GM12864 (cell line): ENCODE data around the gene NENF.

ENCODE experiments used
- DNase-seq: peaks from one replicate; pipeline ENCODE4 v3.0.0-alpha.2; 2011; ENCODE audit warnings: low read depth
- H3K4me3 ChIP-seq: 2 replicates; pipeline ENCODE4 v1.5.1; 2011; ENCODE audit warnings: mild to moderate bottlenecking, low read depth, low read length, control low read depth
- TF ChIP-seq, protein P1 (sequence below): IDR thresholded peaks from 2 replicates; pipeline ENCODE4 v1.5.1; 2011; ENCODE audit warnings: low read depth, mild to moderate bottlenecking, moderate library complexity, low read length, control low read depth, inconsistent platforms; ENCODE audit errors: missing control alignments

Gene NENF

DNA sequence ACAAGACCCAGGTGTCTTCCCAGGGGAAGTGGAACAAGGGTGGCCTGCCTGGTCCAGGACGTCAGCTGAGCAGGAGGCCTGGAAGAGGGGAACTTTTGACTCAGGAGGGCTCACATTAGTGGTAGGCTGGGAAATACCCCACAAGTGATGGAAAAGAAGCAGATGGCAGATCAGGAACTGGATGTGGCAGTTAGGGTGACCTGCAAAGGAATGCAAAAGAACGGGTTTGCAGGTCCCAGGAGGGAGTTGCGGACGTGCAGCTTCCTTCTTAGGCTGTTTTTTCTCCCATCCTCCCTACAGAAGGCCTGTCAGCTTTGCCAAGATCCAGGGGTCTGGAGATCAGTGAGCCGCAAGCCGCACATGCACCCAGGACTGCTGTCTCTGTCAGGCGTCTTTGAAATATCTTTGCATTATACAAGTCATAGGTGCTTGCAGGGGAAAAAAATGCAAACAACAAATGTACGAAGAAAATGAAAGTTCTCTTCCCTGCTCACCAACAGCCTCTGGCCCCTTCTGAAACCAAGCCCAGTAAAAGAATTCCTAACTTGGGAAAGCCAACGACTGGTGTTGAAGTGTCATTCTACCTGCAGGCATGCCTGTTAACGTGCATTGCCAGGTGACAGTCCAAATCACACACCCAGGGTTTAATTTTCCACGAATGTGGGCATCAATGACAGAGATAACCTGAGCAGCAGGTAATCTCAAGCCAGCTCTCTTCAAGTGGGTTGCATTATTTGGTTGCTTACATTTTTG, 34.4 kb downstream of the NENF start:
- H3K4me3 ChIP-seq: no peak overlapping the region
- TF ChIP-seq, protein P1, sequence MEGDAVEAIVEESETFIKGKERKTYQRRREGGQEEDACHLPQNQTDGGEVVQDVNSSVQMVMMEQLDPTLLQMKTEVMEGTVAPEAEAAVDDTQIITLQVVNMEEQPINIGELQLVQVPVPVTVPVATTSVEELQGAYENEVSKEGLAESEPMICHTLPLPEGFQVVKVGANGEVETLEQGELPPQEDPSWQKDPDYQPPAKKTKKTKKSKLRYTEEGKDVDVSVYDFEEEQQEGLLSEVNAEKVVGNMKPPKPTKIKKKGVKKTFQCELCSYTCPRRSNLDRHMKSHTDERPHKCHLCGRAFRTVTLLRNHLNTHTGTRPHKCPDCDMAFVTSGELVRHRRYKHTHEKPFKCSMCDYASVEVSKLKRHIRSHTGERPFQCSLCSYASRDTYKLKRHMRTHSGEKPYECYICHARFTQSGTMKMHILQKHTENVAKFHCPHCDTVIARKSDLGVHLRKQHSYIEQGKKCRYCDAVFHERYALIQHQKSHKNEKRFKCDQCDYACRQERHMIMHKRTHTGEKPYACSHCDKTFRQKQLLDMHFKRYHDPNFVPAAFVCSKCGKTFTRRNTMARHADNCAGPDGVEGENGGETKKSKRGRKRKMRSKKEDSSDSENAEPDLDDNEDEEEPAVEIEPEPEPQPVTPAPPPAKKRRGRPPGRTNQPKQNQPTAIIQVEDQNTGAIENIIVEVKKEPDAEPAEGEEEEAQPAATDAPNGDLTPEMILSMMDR: no peak
- no peak for DNase-seq

DNA sequence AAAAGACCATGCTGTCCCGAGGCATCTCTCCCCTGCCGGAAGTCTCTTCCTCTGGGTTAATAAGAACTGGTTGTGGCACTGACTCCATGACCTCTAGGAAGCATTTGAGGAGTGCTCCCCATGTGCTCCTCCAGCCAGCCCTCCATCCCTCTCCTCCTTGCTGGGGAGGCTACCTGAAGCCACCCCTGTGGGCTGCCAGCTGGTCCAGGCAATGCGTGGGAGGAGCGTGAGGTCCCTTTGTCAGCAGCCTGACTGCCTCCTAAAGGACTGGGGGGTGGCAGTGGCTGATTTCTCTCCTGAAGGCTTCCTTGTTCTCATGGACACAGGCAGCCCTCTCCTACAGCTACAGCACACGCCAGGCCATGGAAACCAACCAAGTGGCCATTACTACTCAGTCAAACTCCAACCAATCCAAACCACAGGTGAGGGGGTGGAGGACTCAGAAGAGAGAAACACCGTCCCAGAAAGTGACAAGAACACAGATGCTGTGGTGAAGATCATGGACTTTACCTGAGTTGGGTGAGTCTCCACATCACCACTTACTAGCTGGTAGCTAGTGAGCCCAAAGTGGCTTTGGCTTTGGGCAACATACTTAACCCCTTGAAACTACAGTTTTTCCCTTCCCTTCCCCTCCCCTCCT, 35.2 kb downstream of the NENF start:
- no peak overlapping the region for H3K4me3 ChIP-seq
- no peak for DNase-seq
- TF ChIP-seq, protein P1: no peak

DNA sequence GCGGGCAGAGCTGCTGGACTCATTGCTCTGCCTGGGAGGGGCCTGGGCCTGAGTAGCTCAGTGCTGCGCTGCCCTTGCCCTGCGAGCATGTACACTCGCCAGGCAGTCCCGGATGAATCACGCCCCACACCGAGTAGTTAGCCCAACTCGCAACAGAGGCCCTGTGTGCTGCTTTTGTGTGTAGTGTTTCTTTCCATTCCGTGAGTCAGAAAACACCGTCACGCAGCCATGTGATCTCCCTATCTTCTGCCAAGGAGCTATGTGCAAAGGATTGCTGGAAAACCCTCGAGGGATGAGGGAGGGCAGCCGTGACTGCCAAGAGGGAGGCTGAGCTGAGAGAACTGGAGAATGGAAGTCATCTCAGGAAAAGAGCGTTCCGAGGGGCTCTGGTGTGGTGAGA, 37.3 kb downstream of the NENF start:
- no peak overlapping the region for H3K4me3 ChIP-seq
- TF ChIP-seq, protein P1: no peak
- no peak for DNase-seq

DNA sequence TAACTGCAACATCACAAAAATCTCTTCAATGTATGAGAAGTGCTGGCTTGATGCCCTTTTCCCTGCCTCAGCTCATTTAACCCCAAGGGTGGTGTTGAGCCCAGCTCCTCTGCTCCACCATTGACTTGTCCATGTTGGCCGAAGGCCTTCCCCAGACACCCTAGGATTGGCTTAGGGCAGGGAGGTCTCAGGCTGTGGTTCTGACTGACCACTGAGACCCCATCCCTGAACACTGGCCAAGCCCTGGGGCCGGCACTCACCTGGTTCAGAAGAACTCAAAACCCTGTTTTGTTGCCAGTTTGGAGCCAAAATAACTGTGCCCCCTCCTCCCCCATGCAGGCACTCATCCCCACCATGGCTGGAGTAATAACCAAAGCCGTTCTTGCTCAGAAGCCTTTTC, 38.6 kb downstream of the NENF start:
- H3K4me3 ChIP-seq: no peak overlapping the region
- DNase-seq: no peak
- TF ChIP-seq, protein P1: no peak

DNA sequence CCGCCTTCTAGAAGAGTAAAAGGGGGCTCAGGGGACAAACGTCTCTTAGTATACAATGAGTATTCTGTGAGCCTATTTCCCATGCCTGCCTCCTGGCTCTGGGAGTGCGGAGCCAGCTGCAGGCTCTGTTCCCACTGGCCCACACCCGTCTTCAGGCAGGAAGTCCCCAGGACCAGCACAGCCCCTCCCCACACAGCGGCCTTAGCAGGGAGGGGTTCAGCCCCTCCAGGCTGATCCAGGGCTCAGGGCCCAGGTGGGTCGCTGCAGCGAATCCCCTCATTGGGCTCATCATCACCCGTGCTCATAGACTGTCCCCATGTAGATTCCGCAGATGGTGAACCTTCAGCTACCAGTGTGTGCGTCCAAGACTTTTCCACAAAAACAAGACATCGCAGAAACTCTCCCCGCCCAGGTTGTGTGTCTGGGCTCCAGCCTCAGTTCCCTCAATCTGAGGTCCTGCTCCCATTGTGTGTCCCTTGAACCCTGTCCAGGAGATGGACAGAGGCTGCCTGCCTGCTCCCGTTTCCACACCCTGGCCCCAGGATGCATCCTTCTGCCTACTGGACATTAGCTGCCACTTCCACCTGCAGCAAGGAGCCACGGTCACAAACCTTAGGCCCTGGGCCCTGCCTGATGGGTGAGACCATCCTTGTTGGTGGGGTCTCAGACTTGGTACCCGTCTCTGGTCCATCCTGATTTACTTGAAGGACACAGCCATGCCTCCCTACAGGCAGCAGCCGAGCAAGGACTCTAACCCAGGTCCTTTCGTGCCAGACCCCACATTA, 39.4 kb downstream of the NENF start:
- TF ChIP-seq, protein P1: no peak
- H3K4me3 ChIP-seq: no peak overlapping the region
- no peak for DNase-seq

DNA sequence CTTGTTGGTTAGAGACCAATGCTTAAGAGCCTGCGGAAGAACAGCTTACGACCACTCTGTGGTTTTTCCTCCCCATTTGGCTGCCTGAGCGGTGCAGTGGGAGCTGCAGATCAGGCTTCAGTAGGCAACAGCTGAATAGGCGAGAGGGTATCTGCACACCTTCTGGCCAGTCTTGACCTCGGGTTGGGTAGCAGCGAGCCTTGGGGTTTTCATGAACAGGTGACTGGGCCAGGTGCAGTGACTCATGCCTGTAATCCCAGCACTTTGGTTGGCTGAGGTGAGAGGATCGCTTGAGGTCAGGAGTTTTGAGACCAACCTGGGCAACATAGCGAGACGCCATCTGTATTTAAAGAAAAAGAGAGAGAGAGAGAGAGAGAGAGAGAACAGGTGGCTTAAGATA, 41.0 kb downstream of the NENF start:
- H3K4me3 ChIP-seq: no peak overlapping the region
- DNase-seq: no peak
- TF ChIP-seq, protein P1: no peak
